ENCODE measurements around the gene NRF1. TPM values are rescaled to one million over a fixed set of nuclear protein-coding genes. Genes with fewer than 3 reads are reported as not detected.

The NRF1 gene
- total RNA-seq, 1 donor from 2014 or later: 18.1 TPM

- Mint-ChIP-seq H3K4me1 (ENCODE audit: unreplicated experiment) (peaks cover 4% of the 10 kb centered on the region), H3K27ac (ENCODE audit: unreplicated experiment) (no peak overlapping the region), H3K36me3 (ENCODE audit: low read depth, unreplicated experiment) (peaks cover 3% of the 10 kb centered on the region), H3K9me3 (ENCODE audit: unreplicated experiment) (no peaks in the 10 kb centered on the region), H3K4me3 (ENCODE audit: unreplicated experiment) (no peak overlapping the region), H3K27me3 (ENCODE audit: unreplicated experiment) (peaks cover 6% of the 10 kb centered on the region)
- no peak for DNase-seq (ENCODE audit: low spot score)
- no peak for TF ChIP-seq CTCF (IDR thresholded peaks at IDR 0.05; ENCODE audit: unreplicated experiment)
These were observed 158.6 kb downstream of the NRF1 start for GRCh38 chr7:129769866-129770808.

GRCh38 chr7:129771201-129771927 lies 159.8 kb downstream of the NRF1 start:
- Mint-ChIP-seq H3K4me1 (ENCODE audit: unreplicated experiment) (peaks cover 4% of the 10 kb centered on the region), H3K27ac (ENCODE audit: unreplicated experiment) (no peak overlapping the region), H3K27me3 (ENCODE audit: unreplicated experiment) (peaks cover 12% of the 10 kb centered on the region), H3K9me3 (ENCODE audit: unreplicated experiment) (no peaks in the 10 kb centered on the region), H3K4me3 (ENCODE audit: unreplicated experiment) (no peak overlapping the region), H3K36me3 (ENCODE audit: low read depth, unreplicated experiment) (no peaks in the 10 kb centered on the region)
- no peak for DNase-seq (ENCODE audit: low spot score)
- no peak for TF ChIP-seq CTCF (IDR thresholded peaks at IDR 0.05; ENCODE audit: unreplicated experiment)

- H3K27ac Mint-ChIP-seq (ENCODE audit: unreplicated experiment): no peak overlapping the region
- no peaks in the 10 kb centered on the region for H3K36me3 Mint-ChIP-seq (ENCODE audit: low read depth, unreplicated experiment)
- H3K4me3 Mint-ChIP-seq (ENCODE audit: unreplicated experiment): no peak overlapping the region
- peaks cover 13% of the 10 kb centered on the region for H3K27me3 Mint-ChIP-seq (ENCODE audit: unreplicated experiment)
- peaks cover 4% of the 10 kb centered on the region for H3K4me1 Mint-ChIP-seq (ENCODE audit: unreplicated experiment)
- TF ChIP-seq CTCF (IDR thresholded peaks at IDR 0.05; ENCODE audit: unreplicated experiment): no peak
- no peaks in the 10 kb centered on the region for H3K9me3 Mint-ChIP-seq (ENCODE audit: unreplicated experiment)
- DNase-seq (ENCODE audit: low spot score): no peak
These were observed 160.5 kb downstream of the NRF1 start for GRCh38 chr7:129771928-129772479.

GRCh38 chr7:129772646-129773280 lies 161.2 kb downstream of the NRF1 start:
- no peak for DNase-seq (ENCODE audit: low spot score)
- Mint-ChIP-seq H3K36me3 (ENCODE audit: low read depth, unreplicated experiment) (no peaks in the 10 kb centered on the region), H3K9me3 (ENCODE audit: unreplicated experiment) (no peaks in the 10 kb centered on the region), H3K27me3 (ENCODE audit: unreplicated experiment) (peaks cover 14% of the 10 kb centered on the region), H3K4me3 (ENCODE audit: unreplicated experiment) (no peak overlapping the region), H3K27ac (ENCODE audit: unreplicated experiment) (no peak overlapping the region), H3K4me1 (ENCODE audit: unreplicated experiment) (peaks cover 4% of the 10 kb centered on the region)
- TF ChIP-seq CTCF (IDR thresholded peaks at IDR 0.05; ENCODE audit: unreplicated experiment): no peak
